Kidney (tissue), 14 donors: ENCODE results near the gene EPAS1. TPM values are rescaled to one million over a fixed set of nuclear protein-coding genes. Genes with fewer than 3 reads are reported as not detected.
A peak's percentile ranks its signal among the peaks of the same experiment; 100 is the strongest.

Experiments used
- DNase-seq, 5 donors: peaks; one replicate each; pipeline ENCODE4 v3.0.0-alpha.2; 2013 to 2020
- FAIRE-seq: peaks from 2 replicates; lab custom pipeline; 2012; peaks lifted over from hg19 to GRCh38; lab: Jason Lieb, UNC
- H3K27ac ChIP-seq, 2 donors: one replicate each; pipeline ENCODE4 v1.7.0; 2013; ENCODE audit warnings: low read depth in 2 of 2, low read length in 2 of 2, inconsistent platforms in 1 of 2
- H3K27me3 ChIP-seq: one replicate; pipeline ENCODE4 v1.7.1; 2013; ENCODE audit warnings: low read length, inconsistent platforms; ENCODE audit not compliant: control insufficient read depth, insufficient read depth
- H3K36me3 ChIP-seq, 3 donors: one replicate each; pipeline versions ENCODE4 v1.7.0 to v1.7.1; 2013; ENCODE audit warnings: low read length in 3 of 3, control low read depth in 1 of 3, inconsistent platforms in 1 of 3; ENCODE audit not compliant: insufficient read depth in 3 of 3, control insufficient read depth in 2 of 3
- H3K4me1 ChIP-seq, 3 donors: one replicate each; pipeline versions ENCODE4 v1.7.0 to v1.7.1; 2013; ENCODE audit warnings: low read length in 3 of 3, inconsistent platforms in 1 of 3, low read depth in 1 of 3; ENCODE audit not compliant: control insufficient read depth in 2 of 3, insufficient read depth in 2 of 3
- H3K4me3 ChIP-seq, 3 donors: one replicate each; pipeline versions ENCODE4 v1.7.0 to v1.8.1; 2013; ENCODE audit warnings: low read length in 3 of 3, control low read depth in 1 of 3, inconsistent platforms in 1 of 3
- H3K9ac ChIP-seq, 3 donors: one replicate each; pipeline versions ENCODE4 v1.7.0 to v1.7.1; 2013; ENCODE audit warnings: low read length in 3 of 3, control low read depth in 1 of 3, inconsistent platforms in 1 of 3
- H3K9me3 ChIP-seq, 3 donors: one replicate each; pipeline versions ENCODE4 v1.7.0 to v1.7.1; 2013; ENCODE audit warnings: low read length in 3 of 3, control low read depth in 1 of 3, inconsistent platforms in 1 of 3; ENCODE audit not compliant: control insufficient read depth in 2 of 3, insufficient read depth in 1 of 3
- CTCF ChIP-seq: IDR thresholded peaks from 3 replicates; pipeline ENCODE4 v1.5.1; 2012; ENCODE audit warnings: mild to moderate bottlenecking, moderate library complexity, borderline replicate concordance; ENCODE audit not compliant: insufficient read depth; ENCODE audit errors: extremely low read depth
- intact Hi-C: fragments of 100-400 bp; cut with DNase I; formaldehyde crosslinking; loops from one replicate; pipeline ENCODE4 v1.11.1; 2022
- polyA plus RNA-seq: library from polyadenylated mRNA; stranded (reverse); fragments of 350-450 nt; fragmentation: Illumina TruSeq; extraction: RNeasy Lipid Tissue Mini Kit (QIAGEN cat#74804); gene quantifications from one replicate; pipeline ENCODE4 v1.2.3, GENCODE V29; 2014; ENCODE audit warnings: low read depth, low replicate concordance; ENCODE audit not compliant: insufficient read depth
- total RNA-seq: library from RNA; stranded (reverse); fragmentation: NEBNext Ultra II Directional; extraction: Animal tissue kit (Norgen Biotek cat#: 25700); gene quantifications from one replicate; pipeline ENCODE4 v1.2.1, GENCODE V29; 2021
- donor health status: control.
- donor health status: control.
- donor health status: control.
- donor health status: control.
- donor health status: control.
- donor health status: DM: yes; HTN: yes; CAD: no.
- donor health status: Normal renal cell carcinoma (clear cell type).

Gene EPAS1
- total and polyA plus RNA-seq, 2 donors from 2014 or later = 142 to 398 TPM

- no peak overlapping the region for H3K27ac ChIP-seq
- H3K27me3 ChIP-seq = no peaks in the 10 kb centered on the region
- no peaks in the 10 kb centered on the region for H3K36me3 ChIP-seq
- FAIRE-seq (no peak), DNase-seq (no peak)
- H3K4me3 ChIP-seq = no peak overlapping the region
- no peak for TF ChIP-seq CTCF
- intact Hi-C loops = no loop called here
- H3K4me1 ChIP-seq = no peaks in the 10 kb centered on the region
- H3K9ac ChIP-seq = no peak overlapping the region
- H3K9me3 ChIP-seq = peaks cover 0 to 7% (median 2%) of the 10 kb centered on the region in 3 donors
These were observed 119.1 kb downstream of the EPAS1 start for GRCh38 chr2:46416280-46416679.

GRCh38 chr2:46416739-46417403 is 119.7 kb downstream of the EPAS1 start:
- FAIRE-seq (no peak), DNase-seq (no peak)
- Histone ChIP-seq H3K9ac (no peak overlapping the region), H3K27me3 (no peaks in the 10 kb centered on the region), H3K36me3 (no peaks in the 10 kb centered on the region), H3K9me3 (peaks cover 0 to 7% (median 2%) of the 10 kb centered on the region in 3 donors), H3K4me1 (no peaks in the 10 kb centered on the region), H3K27ac (no peak overlapping the region), H3K4me3 (no peak overlapping the region)
- intact Hi-C loops = no loop called here
- TF ChIP-seq CTCF = no peak

GRCh38 chr2:46420945-46421344 is 123.7 kb downstream of the EPAS1 start:
- intact Hi-C loops = no loop called here
- Histone ChIP-seq H3K27ac (no peak overlapping the region), H3K4me3 (no peak overlapping the region), H3K36me3 (no peaks in the 10 kb centered on the region), H3K9ac (no peak overlapping the region), H3K27me3 (no peaks in the 10 kb centered on the region), H3K9me3 (peaks cover 0 to 7% (median 2%) of the 10 kb centered on the region in 3 donors), H3K4me1 (no peaks in the 10 kb centered on the region)
- TF ChIP-seq CTCF = no peak
- FAIRE-seq (peak; percentile 89), DNase-seq (no peak)
